GDM1 (cell line): Measurements from ENCODE around the gene KREMEN1.
A peak's percentile ranks its signal among the peaks of the same experiment; 100 is the strongest.

Source experiments
- DNase-seq: peaks from one replicate; lab custom pipeline; 2025; lab: John Stamatoyannopoulos, UW

Gene KREMEN1

DNA sequence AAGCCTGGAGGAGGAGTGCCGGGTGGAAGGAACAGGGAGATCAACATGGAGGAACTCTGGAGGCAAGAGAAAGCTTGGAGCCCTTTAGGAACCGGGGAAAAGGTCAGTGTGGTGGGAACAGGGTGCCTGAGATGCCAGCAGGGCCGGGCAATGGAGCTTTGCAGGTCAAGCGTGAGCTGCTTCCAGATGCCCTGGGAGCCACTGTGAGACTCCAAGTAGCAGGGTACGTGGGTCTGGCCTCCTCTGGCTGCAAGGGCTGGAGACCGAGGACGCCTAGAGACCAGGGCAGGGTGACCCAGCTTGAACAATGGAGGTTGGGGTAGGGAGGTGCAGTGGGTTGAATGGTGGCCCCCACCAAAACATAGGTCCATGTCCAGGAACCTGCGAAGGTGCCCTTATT, 117.2 kb downstream of the KREMEN1 start:
- DNase-seq, result no peak

DNA sequence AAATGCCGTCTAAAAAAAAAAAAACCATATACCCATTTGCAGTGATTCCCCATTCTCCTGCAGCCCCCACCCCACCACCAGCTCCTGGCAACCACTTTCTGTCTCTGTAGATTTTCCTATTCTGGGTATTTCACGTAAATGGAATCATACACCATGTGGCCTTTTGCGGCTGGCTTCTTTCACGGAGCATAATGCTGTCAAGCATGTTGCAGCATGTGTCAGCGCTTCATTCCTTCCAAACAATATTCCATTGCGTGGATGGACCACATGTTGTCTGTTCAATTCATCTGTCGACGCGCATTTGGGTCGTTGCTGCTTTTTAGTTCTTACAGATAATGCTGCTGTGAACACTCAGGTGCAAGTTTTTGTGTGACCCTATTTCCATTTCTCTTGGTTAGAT, 118.1 kb downstream of the KREMEN1 start:
- no peak for DNase-seq

DNA sequence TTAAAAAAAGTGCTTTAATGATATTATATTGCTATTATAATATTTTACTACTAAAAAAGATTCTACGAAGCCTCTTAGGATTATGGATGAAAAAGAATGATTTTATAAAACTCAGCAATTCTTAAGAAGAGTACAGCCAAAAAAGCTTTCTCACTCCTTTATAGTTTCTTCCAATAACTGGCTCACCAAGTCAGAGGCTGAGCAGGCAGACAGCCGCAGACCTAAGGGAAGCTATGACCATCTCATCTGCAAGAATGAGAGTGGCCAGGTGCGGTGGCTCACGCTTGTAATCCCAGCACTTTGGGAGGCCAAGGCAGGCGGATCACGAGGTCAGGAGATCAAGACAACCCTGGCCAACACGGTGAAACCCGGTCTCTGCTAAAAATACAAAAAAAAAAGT, 120.2 kb downstream of the KREMEN1 start:
- DNase-seq, result no peak

DNA sequence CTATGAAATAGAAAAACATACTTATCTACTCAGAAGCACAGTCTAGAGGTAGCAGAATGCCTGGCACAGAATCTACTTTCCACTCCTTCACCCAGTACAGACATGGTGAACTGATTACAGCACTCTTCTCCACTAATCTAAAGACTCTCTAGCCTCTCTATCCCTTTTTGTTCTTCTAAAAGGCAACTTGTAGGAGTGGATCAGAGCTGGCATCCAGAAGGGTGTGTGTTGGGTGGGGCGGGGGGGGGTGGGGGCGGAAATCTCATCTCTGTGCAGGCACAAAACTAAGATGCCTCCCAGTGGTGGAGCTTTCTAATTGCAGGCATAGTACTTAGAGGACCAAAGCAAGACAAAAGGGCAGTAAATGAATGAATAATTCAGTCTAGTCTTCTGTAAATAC, 121.3 kb downstream of the KREMEN1 start:
- no peak for DNase-seq

- no peak for DNase-seq
Measured at GRCh38 chr22:29195118-29195963, 122.5 kb downstream of the KREMEN1 start.

DNA sequence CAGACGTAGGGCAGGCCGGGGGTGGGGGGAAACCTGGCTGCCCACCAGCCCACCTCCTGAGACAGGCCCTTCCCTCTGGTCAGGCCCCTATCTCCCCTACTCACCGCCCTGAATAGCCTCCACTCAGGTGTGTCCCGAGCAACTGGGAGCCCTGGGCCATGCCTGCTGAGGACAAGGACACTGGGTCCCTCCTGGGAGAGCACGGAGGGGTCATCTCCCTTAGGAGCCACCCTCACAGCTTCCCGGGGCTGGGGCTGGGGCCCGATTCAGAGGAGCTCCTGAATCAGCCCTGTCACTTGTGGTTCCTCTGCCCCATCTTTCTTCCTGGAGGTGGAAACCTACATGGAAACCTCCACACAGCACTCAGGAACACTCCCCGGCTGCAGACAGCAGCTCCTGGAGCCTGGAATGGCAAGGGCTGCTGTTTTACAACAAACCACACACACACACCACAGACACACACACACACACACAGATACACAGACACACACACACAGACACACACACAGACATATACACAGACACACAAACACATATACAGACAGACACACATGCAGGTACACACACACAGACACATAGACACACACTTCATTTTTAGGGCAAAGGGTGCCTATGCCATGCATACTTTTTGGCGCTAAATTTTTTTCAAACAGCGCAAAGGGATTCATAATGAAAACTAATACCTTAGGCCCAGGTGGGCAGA, 123.3 kb downstream of the KREMEN1 start:
- DNase-seq, result no peak

- no peak for DNase-seq
Measured at GRCh38 chr22:29197096-29197495, 124.3 kb downstream of the KREMEN1 start.

DNA sequence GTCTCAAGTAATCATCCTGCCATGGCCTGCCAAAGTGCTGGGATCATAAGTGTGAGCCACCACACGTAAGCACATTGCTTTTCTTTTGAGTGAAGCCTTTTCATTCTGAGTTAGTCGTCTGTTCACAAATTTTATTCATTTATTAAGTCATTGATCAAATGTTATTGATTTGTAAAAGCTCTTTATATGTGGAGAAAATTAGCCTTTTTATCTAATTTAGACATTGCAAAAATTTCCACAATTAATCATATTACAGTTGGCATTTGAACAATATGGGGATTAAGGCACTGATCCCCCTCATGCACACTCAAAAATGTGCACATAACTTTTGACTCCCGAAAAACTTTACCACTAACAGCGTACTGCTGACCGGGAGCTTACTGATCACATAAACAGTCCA, 125.4 kb downstream of the KREMEN1 start:
- no peak for DNase-seq

- no peak for DNase-seq
Measured at GRCh38 chr22:29199702-29200400, 127.0 kb downstream of the KREMEN1 start.

- no peak for DNase-seq
Measured at GRCh38 chr22:29200901-29201300, 128.1 kb downstream of the KREMEN1 start.

DNA sequence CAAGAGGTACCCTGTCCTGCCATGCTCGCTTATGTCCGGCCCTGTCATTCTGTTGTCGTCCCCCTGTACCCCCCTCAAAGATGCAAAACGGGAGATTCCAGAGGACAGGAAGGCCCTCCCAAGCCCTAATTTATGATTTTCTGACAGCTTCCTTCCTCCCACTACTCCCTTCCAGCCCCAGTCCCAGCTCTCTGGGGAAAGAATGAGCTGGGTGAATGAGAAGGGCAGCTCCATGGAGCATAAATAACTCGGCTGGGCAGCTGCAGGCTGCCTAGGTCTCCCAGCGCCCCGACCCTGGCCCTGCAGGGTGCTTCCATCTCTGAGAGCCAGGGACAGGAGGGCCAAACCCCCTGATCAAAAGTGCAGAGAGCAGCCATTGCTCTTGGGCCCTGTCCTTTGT, 128.9 kb downstream of the KREMEN1 start:
- DNase-seq, result no peak

GRCh38 chr22:29202212-29203192, 129.7 kb downstream of the KREMEN1 start:
- peak; percentile 96 for DNase-seq

DNA sequence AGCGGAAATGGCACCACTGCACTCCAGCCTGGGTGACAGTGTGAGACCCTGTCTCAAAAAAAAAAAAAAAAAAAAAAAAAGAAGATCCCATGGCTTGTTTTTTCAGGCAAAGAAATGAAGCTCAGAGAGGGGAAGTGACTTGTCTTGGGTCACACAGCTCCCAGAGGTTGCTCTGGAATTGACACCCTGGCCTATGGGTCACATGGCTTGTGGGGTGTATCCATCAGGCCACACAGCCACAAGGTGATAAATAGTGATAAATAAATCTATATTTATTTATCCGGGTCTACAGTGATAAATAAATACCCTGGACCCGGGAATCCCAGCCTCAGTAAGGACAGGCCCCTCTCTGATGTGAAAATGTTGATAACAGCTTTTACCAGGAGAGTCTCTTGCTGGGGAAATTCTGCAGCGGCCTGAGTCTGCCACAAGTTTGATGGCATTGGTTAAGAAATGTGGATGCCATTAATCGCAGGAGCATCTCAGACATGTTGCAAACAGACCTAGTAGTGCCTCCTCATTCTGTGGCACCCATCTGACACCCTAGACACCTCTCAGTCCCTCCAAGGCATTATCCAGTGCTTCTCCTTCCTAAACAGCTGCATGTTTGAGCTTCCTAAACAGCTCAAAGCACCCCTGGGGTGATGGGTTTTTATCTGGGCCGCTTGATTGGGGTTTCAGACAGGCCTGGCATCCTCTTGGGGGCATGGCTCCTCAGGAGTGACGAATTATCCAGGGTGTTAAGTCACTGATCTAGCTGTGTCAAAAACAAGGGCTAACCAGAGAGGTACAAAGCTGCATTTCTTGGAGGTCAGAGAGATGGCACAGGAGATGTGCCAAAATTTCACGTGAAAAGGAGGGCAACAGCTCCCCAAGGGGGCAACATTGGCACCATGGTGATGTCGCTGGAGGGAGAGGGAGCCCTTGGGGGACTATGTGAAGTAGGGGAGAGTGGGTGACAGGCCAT, 130.9 kb downstream of the KREMEN1 start:
- DNase-seq, result no peak

DNA sequence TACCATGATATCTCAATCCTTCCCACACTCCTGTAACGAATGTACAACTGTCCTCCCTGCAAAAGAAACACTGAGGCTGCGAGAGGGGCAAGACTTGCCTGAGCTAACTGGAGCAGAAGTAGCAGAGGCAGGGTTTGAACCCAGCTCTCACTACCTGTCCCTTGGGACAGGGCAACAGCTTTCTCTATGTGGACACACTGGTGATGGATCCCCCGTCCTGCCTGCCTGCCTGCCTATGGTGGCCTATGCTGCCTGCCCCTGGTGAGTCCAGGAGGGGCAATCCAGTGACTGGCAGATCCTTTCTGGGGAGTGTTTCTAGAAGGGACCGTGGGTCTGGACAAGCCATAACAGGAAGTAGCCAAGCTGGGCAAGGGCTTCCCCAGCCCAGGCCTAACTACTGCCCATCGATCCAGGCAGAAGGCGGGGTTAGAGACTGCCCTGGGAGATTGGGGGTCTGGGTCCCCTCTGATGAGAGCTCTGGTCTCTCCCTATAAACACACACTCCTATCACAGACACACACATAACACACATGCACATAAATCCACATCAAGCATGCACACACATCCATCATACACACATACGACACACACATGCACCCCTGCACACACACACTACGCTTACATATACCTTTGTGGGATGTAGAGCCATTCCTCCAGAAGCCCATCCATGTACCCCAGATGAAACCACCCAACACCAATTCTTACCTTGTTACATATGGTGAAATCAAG, 131.8 kb downstream of the KREMEN1 start:
- DNase-seq, result no peak

- no peak for DNase-seq
Measured at GRCh38 chr22:29205252-29205593, 132.4 kb downstream of the KREMEN1 start.

DNA sequence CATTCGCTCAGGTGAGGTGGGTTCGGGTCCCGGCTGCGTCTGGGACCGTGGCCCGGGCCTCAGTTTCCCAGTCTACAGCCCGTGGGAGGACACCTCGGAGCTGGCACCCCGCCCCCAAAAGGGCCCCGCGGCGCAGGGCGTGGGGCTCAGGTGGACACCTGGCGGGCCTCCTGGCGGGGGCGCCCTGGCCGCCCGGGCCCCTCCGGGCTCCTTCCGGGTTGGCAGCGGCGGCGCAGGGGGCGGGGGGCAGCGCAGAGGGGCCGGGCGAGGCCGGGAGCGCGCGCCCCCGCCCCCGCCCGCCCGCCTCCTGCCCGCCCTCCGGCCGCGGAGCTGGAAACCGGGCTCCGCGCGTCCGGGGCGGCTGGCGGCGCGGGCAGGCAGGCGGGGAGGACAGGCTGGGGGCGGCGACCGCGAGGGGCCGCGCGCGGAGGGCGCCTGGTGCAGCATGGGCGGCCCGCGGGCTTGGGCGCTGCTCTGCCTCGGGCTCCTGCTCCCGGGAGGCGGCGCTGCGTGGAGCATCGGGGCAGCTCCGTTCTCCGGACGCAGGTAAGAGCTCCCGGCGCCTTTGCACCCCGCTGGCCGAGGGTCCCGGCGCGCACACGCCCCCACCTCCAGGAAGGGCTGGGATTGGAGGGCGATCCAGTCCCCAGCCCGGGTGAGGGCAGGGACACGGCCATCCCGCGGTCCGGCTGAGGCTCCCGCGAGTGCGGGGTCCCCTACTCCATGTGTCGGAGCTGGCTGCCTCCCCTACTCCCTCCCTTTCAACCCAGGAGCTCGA, 132.9 kb downstream of the KREMEN1 start, which contains the start of gene EMID1:
TSS of gene EMID1 (plus strand) at position 303 of the 778 bp plus-strand sequence. CDS start at position 446, 143 bp downstream.
- DNase-seq, result no peak

DNA sequence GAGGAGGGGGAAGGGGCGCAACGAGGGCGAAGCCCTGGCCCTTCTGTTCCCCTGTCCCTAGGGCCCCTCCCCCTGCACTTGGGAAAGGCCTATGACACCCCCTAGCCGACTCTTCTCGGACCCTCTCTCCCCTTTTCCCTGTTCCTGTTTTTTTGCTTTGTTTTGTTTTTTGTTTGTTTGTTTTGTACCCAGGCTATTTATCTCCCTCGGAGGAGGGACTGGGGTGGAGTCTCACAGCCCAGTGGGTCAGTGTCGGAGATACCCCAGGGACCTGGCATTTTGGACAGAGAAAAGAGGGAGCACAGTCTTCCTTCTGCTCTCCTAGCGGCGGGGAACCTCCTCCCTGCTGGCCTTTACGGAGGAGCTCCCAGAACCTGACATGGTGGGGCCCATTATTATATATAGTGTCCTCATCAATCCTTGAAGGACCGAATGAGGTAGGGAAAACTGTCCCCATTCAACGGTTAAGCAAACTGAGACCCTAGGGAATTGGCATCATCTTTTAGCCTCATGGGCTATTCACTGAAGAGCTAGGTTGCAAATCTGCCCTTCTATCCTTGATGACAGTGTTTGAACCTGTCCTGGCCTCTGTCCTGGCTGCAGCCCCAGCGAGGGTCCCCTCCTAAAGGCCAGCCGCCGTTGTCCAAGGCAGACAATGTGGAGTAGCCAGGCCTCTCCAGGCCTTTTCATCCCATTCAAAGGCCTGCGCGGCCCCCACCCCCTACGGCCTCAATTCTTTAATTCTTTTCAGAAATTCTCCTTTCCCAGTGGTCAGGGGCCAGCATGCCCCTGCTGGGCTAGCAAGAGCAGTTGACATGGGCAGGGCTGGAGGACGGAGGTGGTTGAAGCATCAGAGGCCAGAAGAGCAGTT, 133.8 kb downstream of the KREMEN1 start:
- DNase-seq, result no peak

DNA sequence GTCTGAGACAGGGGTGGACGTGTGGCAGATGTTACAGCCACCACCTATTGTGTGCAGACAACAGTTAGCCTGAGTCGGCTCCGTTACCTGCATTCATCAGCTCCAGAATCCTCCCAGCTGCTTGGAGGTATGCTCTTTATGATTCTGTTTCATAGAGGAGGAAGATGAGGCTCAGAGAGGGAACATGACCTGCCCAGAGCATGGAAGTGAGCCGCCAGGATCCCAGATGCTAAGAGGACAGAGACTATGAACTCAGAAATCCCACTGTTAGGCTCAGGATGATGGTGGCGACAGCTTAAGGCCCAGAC, 134.4 kb downstream of the KREMEN1 start:
- no peak for DNase-seq
